PC-9 (cell line): ENCODE measurements around the gene THAP10. TPM values are rescaled to one million over a fixed set of nuclear protein-coding genes. Genes with fewer than 3 reads are reported as not detected.

Experiments used
- BruUV-seq: library from RNA; stranded (reverse); fragments of 400-500 nt; replicated peaks from 2 replicates; lab custom pipeline; 2021; lab: Mats Ljungman, UMichigan
- CTCF ChIA-PET: fragments of 300-600 bp; sonication (Branson Sonifier 250); formaldehyde crosslinking; loops from one replicate; lab custom pipeline; 2022; ENCODE audit warnings: antibody characterized with exemption; lab: Charles Lee
- POLR2A ChIA-PET: fragments of 300-600 bp; sonication (Branson Sonifier 250); formaldehyde crosslinking; loops from one replicate; lab custom pipeline; 2022; ENCODE audit warnings: antibody characterized with exemption; ENCODE audit not compliant: unreplicated experiment; lab: Charles Lee
- DNase-seq, 2 experiments: peaks; one replicate each; pipeline versions ENCODE4 v3.0.0 to v3.0.0-alpha.2; 2015 to 2022; ENCODE audit warnings: mixed read lengths in 1 of 2
- H2AFZ ChIP-seq: fragments of 200-600 bp; sonication (generic); 2 replicates; pipeline ENCODE4 v1.8.1; 2017; ENCODE audit warnings: antibody characterized with exemption
- H3F3A ChIP-seq: fragments of 200-600 bp; sonication (generic); 2 replicates; pipeline ENCODE4 v1.8.1; 2017; ENCODE audit warnings: antibody characterized with exemption, mild to moderate bottlenecking, low read depth; ENCODE audit not compliant: insufficient read depth
- H3K27ac ChIP-seq: fragments of 200-600 bp; sonication (generic); 2 replicates; pipeline ENCODE4 v1.6.1; 2016; ENCODE audit warnings: mixed run types
- H3K27me3 ChIP-seq: fragments of 200-600 bp; sonication (generic); 2 replicates; pipeline ENCODE4 v1.6.1; 2016; ENCODE audit warnings: low read depth, mixed run types; ENCODE audit not compliant: insufficient read depth
- H3K36me3 ChIP-seq: fragments of 200-600 bp; sonication (generic); 2 replicates; pipeline ENCODE4 v1.6.1; 2016; ENCODE audit warnings: low read depth, mixed run types
- H3K4me1 ChIP-seq: fragments of 200-600 bp; sonication (generic); replicated peaks from 2 replicates; pipeline ENCODE4 v1.6.1; 2016; ENCODE audit warnings: mixed run types; ENCODE audit not compliant: insufficient read depth
- H3K4me2 ChIP-seq: fragments of 200-600 bp; sonication (generic); 2 replicates; pipeline ENCODE4 v1.6.1; 2017; ENCODE audit warnings: mixed run types
- H3K4me3 ChIP-seq: fragments of 200-600 bp; sonication (generic); 2 replicates; pipeline ENCODE4 v1.6.1; 2016; ENCODE audit warnings: mixed run types
- H3K79me2 ChIP-seq: fragments of 200-600 bp; sonication (generic); 2 replicates; pipeline ENCODE4 v1.6.1; 2017; ENCODE audit warnings: low read depth, mixed run types
- H3K9me2 ChIP-seq: fragments of 200-600 bp; sonication (generic); 2 replicates; pipeline ENCODE4 v1.8.1; 2017; ENCODE audit warnings: mild to moderate bottlenecking; ENCODE audit not compliant: insufficient read depth
- H3K9me3 ChIP-seq: fragments of 200-600 bp; sonication (generic); 2 replicates; pipeline ENCODE4 v1.8.1; 2016; ENCODE audit warnings: low read depth; ENCODE audit not compliant: insufficient read depth
- H4K20me1 ChIP-seq: fragments of 200-600 bp; sonication (generic); 2 replicates; pipeline ENCODE4 v1.8.1; 2017; ENCODE audit not compliant: insufficient read depth
- CTCF ChIP-seq: fragments of 200-600 bp; sonication (generic); conservative IDR thresholded peaks from 2 replicates; pipeline ENCODE4 v1.6.1; 2017; ENCODE audit warnings: mixed run types, antibody characterized with exemption, mild to moderate bottlenecking, moderate library complexity
- EZH2 ChIP-seq: fragments of 200-600 bp; sonication (generic); IDR thresholded peaks from 2 replicates; pipeline ENCODE4 v1.8.0; 2017; ENCODE audit warnings: antibody characterized with exemption, low read depth
- intact Hi-C: fragments of 100-400 bp; cut with micrococcal nuclease; formaldehyde crosslinking; loops from one replicate; pipeline ENCODE4 v1.10.0; 2022; ENCODE audit not compliant: unreplicated experiment
- total RNA-seq: library from RNA; stranded (reverse); gene quantifications from 2 replicates; pipeline ENCODE4 v1.2.3, GENCODE V29; 2021

The THAP10 gene
- total RNA-seq, 1 experiment from 2014 or later = 5.5 TPM

DNA sequence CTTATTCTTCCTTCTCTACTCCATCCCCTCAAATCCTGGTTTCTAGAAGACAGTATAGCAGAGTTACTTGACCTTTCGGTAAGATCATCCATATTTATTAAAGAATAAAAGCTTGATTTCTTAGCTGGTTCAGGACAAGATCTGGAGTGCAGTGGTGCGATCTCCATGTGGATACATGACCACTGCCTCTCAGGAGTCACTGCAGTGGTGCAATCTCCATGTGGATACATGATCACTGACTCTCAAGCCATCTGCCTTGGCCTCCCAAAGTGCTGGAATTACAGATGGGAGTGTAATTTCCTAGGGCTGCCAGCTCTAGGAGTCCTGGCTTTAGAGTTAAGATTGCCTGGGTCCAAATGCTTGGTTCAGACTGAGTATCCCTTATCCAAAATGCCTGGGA is 54.8 kb downstream of the THAP10 start:
- Histone ChIP-seq H4K20me1 (no peaks in the 10 kb centered on the region), H3K79me2 (no peaks in the 10 kb centered on the region), H3K4me2 (no peak overlapping the region), H3K4me3 (no peak overlapping the region), H3K9me3 (no peaks in the 10 kb centered on the region), H3K27me3 (no peaks in the 10 kb centered on the region), H3K27ac (no peak overlapping the region), H2AFZ (no peak overlapping the region), H3K36me3 (0 out of 2 replicates have a peak, but pooled peaks cover 4% of the 10 kb centered on the region), H3F3A (peaks cover 24% of the 10 kb centered on the region; the same call in 1 of the 2 replicates), H3K9me2 (no peaks in the 10 kb centered on the region), H3K4me1 (peaks cover 24% of the 10 kb centered on the region)
- ChIA-PET CTCF (no interaction called here), POLR2A (no interaction called here)
- no peak for TF ChIP-seq EZH2
- no peak for TF ChIP-seq CTCF
- no TSS peak for BruUV-seq
- DNase-seq = no peak
- intact Hi-C loops = no loop called here

DNA sequence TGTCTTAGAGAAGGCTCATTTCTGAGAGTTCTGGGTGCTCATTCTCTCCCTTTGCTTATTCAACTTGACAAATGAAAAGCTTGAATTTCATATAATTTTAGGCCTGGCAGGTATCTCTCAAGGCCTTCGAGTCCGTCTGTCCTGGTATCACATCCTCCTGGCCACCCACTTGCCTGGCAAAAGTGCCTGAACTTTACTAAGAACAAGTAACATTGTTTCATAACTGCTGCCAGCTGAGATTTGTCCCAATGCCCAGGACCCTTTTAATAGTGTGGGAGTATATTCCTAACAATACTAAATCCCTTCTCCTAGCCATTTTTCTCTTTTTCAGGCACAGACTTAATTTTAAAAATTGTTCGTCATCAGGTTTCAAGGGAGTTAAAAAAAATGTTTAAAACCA is 56.4 kb downstream of the THAP10 start:
- peaks cover 24% of the 10 kb centered on the region for H3K4me1 ChIP-seq
- H3K9me2 ChIP-seq = no peaks in the 10 kb centered on the region
- ChIA-PET POLR2A (no interaction called here), CTCF (no interaction called here)
- H3K9me3 ChIP-seq = no peaks in the 10 kb centered on the region
- H3K27me3 ChIP-seq = no peaks in the 10 kb centered on the region
- TF ChIP-seq EZH2 = no peak
- no peak for TF ChIP-seq CTCF
- no peak for DNase-seq
- peaks cover 24% of the 10 kb centered on the region; the same call in 1 of the 2 replicates for H3F3A ChIP-seq
- H3K4me3 ChIP-seq = no peak overlapping the region
- no peak overlapping the region for H3K4me2 ChIP-seq
- no peak overlapping the region for H3K27ac ChIP-seq
- H2AFZ ChIP-seq = no peak overlapping the region
- no TSS peak for BruUV-seq
- no peaks in the 10 kb centered on the region for H4K20me1 ChIP-seq
- no peaks in the 10 kb centered on the region for H3K79me2 ChIP-seq
- 0 out of 2 replicates have a peak, but pooled peaks cover 4% of the 10 kb centered on the region for H3K36me3 ChIP-seq
- intact Hi-C loops = no loop called here

DNA sequence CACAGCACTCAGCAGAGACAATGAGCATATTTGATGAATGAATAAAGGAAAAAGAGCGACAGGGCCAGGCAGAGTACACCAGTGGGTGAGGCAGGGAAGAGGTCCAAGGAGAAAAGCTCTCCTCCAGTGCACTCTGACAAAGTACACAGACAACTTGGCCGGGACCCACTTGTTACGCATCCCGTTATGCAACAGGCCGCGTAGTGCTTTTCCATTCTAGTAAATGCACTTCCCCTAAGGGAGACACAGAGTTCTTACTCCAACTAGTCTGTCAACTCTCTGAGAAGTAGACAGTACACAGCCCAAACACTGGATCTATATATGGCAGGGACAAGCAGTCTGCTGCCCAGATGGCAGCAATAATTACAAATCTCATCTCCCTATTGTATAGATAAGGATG is 56.8 kb downstream of the THAP10 start:
- intact Hi-C loops = no loop called here
- peaks cover 24% of the 10 kb centered on the region; the same call in 1 of the 2 replicates for H3F3A ChIP-seq
- no peak overlapping the region for H3K4me3 ChIP-seq
- no peaks in the 10 kb centered on the region for H4K20me1 ChIP-seq
- no peak overlapping the region for H3K27ac ChIP-seq
- ChIA-PET CTCF (no interaction called here), POLR2A (no interaction called here)
- H2AFZ ChIP-seq = no peak overlapping the region
- H3K36me3 ChIP-seq = 0 out of 2 replicates have a peak, but pooled peaks cover 4% of the 10 kb centered on the region
- no peaks in the 10 kb centered on the region for H3K9me2 ChIP-seq
- H3K4me2 ChIP-seq = no peak overlapping the region
- no peaks in the 10 kb centered on the region for H3K79me2 ChIP-seq
- H3K4me1 ChIP-seq = peaks cover 24% of the 10 kb centered on the region
- DNase-seq = no peak
- no TSS peak for BruUV-seq
- no peak for TF ChIP-seq EZH2
- no peaks in the 10 kb centered on the region for H3K9me3 ChIP-seq
- H3K27me3 ChIP-seq = no peaks in the 10 kb centered on the region

DNA sequence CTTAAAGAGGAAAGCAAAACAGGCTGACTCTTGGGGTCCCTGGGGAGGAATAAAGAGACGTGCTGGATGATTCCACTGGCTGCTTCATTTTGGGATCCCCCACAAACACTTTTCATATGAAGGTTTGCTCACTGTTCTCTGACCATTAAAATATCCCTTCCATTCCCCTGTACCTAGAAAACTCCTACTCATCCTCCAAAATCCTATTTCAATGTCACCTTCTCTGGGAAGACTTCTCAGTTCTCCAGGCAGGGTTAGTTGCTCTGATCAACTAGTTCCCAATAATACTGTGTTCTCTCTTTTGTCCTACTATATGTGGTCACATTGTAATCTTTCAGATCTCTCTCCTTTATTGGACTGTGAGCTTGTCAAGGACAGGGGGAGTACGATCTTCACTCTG is 57.2 kb downstream of the THAP10 start:
- intact Hi-C loops = loop anchor here (1.0 kb wide), 1 partner anchor 9 kb away; no protein-coding TSS in a partner anchor
- Histone ChIP-seq H3K4me3 (no peak overlapping the region), H3K36me3 (0 out of 2 replicates have a peak, but pooled peaks cover 4% of the 10 kb centered on the region), H3K9me3 (no peaks in the 10 kb centered on the region), H3K4me2 (no peak overlapping the region), H3K27ac (peak overlapping the region; percentile 96), H3K27me3 (no peaks in the 10 kb centered on the region), H2AFZ (no peak overlapping the region), H3K9me2 (no peaks in the 10 kb centered on the region), H3K4me1 (peaks cover 24% of the 10 kb centered on the region), H3F3A (peaks cover 24% of the 10 kb centered on the region; the same call in 1 of the 2 replicates), H3K79me2 (no peaks in the 10 kb centered on the region), H4K20me1 (no peaks in the 10 kb centered on the region)
- POLR2A ChIA-PET = no interaction called here
- BruUV-seq = no TSS peak
- CTCF ChIA-PET = no interaction called here
- TF ChIP-seq CTCF = no peak
- TF ChIP-seq EZH2 = no peak
- DNase-seq = no peak
